HepG2 (cell line): ENCODE results near the gene RAD54L2. TPM values are rescaled to one million over a fixed set of nuclear protein-coding genes. Genes with fewer than 3 reads are reported as not detected.
A peak's percentile ranks its signal among the peaks of the same experiment; 100 is the strongest.

Experiments
- HIC2 ChIP-seq: sonication (generic); formaldehyde crosslinking; IDR thresholded peaks from 2 replicates; pipeline ENCODE4 v1.9.0; 2022; ENCODE audit warnings: low read depth, missing genetic modification reagents
- MYNN ChIP-seq: sonication (generic); formaldehyde crosslinking; IDR thresholded peaks from 2 replicates; pipeline ENCODE4 v1.4.0; 2020; ENCODE audit warnings: mild to moderate bottlenecking, low read depth, missing genetic modification reagents
- PITX1 ChIP-seq: sonication (generic); formaldehyde crosslinking; IDR thresholded peaks from 2 replicates; pipeline ENCODE4 v1.5.1; 2020; ENCODE audit warnings: mild to moderate bottlenecking, missing genetic modification reagents
- WIZ ChIP-seq: sonication (generic); formaldehyde crosslinking; IDR thresholded peaks from 2 replicates; pipeline ENCODE4 v1.5.1; 2020; ENCODE audit warnings: mild to moderate bottlenecking, missing genetic modification reagents
- ZFP62 ChIP-seq: sonication (generic); formaldehyde crosslinking; IDR thresholded peaks from 2 replicates; pipeline ENCODE4 v1.4.0; 2020; ENCODE audit warnings: missing genetic modification reagents
- ZNF747 ChIP-seq: sonication (generic); formaldehyde crosslinking; IDR thresholded peaks from 2 replicates; pipeline ENCODE4 v1.8.1; 2023; ENCODE audit warnings: missing genetic modification reagents, mild to moderate bottlenecking, borderline replicate concordance
- polyA plus RNA-seq, 8 experiments: library from polyadenylated mRNA; depleted of rRNA in 3 of 8; stranded (reverse) in 7 of 8; unstranded in 1 of 8; fragments of >200 nt; fragmentation: Illumina TruSeq in 4 of 8; extraction: Trizol in 4 of 8; gene quantifications; 2 replicates each; pipeline versions ENCODE4 v1.2.1 to v1.2.3, GENCODE V29; 2011 to 2016; ENCODE audit warnings: low read depth in 4 of 8, missing spikeins in 1 of 8, mixed read lengths in 1 of 8; ENCODE audit not compliant: insufficient read depth in 1 of 8
- total RNA-seq, 5 experiments: library from RNA; depleted of rRNA; stranded (reverse); fragments of >200 nt; fragmentation: Illumina TruSeq; extraction: Trizol; gene quantifications; 2 replicates each; pipeline ENCODE4 v1.2.3, GENCODE V29; 2016; ENCODE audit warnings: low read depth in 1 of 5
- TF ChIP-seq, protein P1 (sequence below), 2 experiments: sonication (generic) in 1 of 2; formaldehyde crosslinking in 1 of 2; IDR thresholded peaks; 2 replicates each; pipeline versions ENCODE4 v1.4.0 to v1.6.1; 2018 to 2020; ENCODE audit warnings: missing genetic modification reagents in 2 of 2, borderline replicate concordance in 1 of 2, low read depth in 1 of 2, mild to moderate bottlenecking in 1 of 2, missing biosample characterization in 1 of 2
- TF ChIP-seq, protein P2 (sequence below): sonication (generic); formaldehyde crosslinking; IDR thresholded peaks from 2 replicates; pipeline ENCODE4 v1.5.0; 2020; ENCODE audit warnings: mild to moderate bottlenecking, missing genetic modification reagents, borderline replicate concordance

RAD54L2 gene
- total and polyA plus RNA-seq, 2 of the 13 experiments (the other 11 are each of a cell fraction or from before 2014, with no cell fraction given), result 5.5 to 14.8 TPM

DNA sequence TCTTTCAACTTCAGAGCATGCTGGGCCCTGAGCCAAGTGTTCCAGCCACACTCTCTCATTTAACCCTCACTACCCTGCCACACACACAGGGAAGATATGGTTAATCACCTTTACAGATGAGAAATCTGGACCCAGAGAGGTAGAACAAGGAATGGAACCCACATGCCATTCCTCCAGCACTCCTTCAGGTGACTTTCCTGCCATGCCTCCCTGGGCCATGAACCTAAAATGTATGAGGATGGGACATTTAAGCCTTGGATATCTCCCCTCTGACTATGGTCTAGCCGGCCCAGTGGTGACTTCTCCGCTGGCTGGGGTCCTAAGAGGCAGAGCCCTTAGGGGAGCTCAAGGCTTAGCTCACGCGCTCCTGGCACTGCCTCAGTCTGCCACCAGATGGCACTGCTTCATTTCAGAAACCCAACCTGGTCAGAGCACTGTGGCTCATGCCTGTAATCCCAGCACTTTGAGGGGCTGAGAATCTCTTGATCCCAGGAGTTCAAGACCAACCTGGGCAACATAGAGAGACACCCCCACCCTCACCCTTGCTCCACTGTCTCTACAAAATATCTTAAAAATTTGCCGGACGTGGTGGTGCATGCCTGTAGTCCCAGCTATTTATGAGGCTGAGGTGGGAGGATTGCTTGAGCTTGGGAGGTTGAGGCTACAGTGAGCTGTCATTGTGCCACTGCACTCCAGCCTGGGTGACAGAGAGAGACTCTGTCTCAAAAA is 36.5 kb upstream of the RAD54L2 start (continued):
- TF ChIP-seq ZNF747 (CRISPR knock-in tag) (no peak), PITX1 (CRISPR knock-in tag) (peak; percentile 28; the same call in 1 of the 2 replicates), MYNN (CRISPR knock-in tag) (0 out of 2 replicates have a peak, but pooled peaks have one; percentile 39), WIZ (0 out of 2 replicates have a peak, but pooled peaks have one; percentile 47), HIC2 (CRISPR knock-in tag) (no peak), ZFP62 (no peak)
- TF ChIP-seq, protein P1, sequence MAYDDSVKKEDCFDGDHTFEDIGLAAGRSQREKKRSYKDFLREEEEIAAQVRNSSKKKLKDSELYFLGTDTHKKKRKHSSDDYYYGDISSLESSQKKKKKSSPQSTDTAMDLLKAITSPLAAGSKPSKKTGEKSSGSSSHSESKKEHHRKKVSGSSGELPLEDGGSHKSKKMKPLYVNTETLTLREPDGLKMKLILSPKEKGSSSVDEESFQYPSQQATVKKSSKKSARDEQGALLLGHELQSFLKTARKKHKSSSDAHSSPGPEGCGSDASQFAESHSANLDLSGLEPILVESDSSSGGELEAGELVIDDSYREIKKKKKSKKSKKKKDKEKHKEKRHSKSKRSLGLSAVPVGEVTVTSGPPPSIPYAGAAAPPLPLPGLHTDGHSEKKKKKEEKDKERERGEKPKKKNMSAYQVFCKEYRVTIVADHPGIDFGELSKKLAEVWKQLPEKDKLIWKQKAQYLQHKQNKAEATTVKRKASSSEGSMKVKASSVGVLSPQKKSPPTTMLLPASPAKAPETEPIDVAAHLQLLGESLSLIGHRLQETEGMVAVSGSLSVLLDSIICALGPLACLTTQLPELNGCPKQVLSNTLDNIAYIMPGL (CRISPR knock-in tag; IDR thresholded peaks at IDR 0.05; ENCODE audit: borderline replicate concordance in 1 of 2, low read depth in 1 of 2), result 0 out of 4 replicates have a peak, but pooled peaks have one; percentile 27 to 48
- TF ChIP-seq, protein P2, sequence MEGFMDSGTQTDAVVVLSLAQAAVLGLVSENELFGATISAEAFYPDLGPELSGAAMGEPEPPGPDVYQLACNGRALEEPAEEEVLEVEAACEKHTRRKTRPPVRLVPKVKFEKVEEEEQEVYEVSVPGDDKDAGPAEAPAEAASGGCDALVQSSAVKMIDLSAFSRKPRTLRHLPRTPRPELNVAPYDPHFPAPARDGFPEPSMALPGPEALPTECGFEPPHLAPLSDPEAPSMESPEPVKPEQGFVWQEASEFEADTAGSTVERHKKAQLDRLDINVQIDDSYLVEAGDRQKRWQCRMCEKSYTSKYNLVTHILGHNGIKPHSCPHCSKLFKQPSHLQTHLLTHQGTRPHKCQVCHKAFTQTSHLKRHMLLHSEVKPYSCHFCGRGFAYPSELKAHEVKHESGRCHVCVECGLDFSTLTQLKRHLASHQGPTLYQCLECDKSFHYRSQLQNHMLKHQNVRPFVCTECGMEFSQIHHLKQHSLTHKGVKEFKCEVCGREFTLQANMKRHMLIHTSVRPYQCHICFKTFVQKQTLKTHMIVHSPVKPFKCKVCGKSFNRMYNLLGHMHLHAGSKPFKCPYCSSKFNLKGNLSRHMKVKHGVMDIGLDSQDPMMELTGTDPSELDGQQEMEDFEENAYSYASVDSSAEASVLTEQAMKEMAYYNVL (CRISPR knock-in tag), result no peak
